Lower leg skin (tissue), 3 donors: Measurements from ENCODE around the gene CTSA.

Experiments used
- POLR2A ChIP-seq, 2 donors: fragments of 450-650 bp; IDR thresholded peaks; one replicate each; pipeline ENCODE4 v1.6.1; 2016 to 2017; ENCODE audit warnings: antibody characterized with exemption in 2 of 2, mild to moderate bottlenecking in 1 of 2, moderate library complexity in 1 of 2
- TF ChIP-seq, protein P1 (sequence below), 3 donors: fragments of 450-650 bp; IDR thresholded peaks; one replicate each; pipeline ENCODE4 v1.5.1; 2016; ENCODE audit warnings: antibody characterized with exemption in 3 of 3, mild to moderate bottlenecking in 3 of 3, moderate library complexity in 2 of 3

DNA sequence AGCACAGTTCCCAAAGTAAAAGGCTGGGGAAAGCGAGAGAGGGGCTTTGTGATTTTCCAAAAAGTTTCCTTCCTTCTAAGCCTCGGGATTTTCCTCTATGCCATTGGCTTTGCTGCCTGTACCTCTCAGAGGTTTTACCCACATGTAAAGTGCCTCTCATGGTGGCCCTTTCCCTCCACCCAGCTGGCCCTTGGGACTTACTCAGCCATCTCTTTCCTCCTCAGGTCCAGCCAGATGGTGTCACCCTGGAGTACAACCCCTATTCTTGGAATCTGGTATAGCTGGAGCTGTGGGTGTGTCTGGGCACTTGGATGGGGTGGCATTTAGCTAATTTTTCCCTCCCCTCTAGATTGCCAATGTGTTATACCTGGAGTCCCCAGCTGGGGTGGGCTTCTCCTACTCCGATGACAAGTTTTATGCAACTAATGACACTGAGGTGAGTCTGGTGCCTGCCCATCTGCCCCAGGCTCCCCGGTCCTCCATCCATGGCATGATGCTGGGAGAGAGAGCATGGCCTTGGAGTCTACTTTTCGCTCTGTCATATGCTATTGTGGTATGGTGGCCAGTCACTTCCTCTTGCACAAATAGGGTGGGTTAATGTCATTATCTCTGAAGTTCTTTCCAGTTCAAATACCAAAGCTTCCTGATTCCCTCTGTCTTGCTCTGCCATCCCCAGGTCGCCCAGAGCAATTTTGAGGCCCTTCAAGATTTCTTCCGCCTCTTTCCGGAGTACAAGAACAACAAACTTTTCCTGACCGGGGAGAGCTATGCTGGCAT lies 1.1 kb downstream of the CTSA start:
- TF ChIP-seq, protein P1, sequence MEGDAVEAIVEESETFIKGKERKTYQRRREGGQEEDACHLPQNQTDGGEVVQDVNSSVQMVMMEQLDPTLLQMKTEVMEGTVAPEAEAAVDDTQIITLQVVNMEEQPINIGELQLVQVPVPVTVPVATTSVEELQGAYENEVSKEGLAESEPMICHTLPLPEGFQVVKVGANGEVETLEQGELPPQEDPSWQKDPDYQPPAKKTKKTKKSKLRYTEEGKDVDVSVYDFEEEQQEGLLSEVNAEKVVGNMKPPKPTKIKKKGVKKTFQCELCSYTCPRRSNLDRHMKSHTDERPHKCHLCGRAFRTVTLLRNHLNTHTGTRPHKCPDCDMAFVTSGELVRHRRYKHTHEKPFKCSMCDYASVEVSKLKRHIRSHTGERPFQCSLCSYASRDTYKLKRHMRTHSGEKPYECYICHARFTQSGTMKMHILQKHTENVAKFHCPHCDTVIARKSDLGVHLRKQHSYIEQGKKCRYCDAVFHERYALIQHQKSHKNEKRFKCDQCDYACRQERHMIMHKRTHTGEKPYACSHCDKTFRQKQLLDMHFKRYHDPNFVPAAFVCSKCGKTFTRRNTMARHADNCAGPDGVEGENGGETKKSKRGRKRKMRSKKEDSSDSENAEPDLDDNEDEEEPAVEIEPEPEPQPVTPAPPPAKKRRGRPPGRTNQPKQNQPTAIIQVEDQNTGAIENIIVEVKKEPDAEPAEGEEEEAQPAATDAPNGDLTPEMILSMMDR (IDR thresholded peaks at IDR 0.05) = no peak
- TF ChIP-seq POLR2A (IDR thresholded peaks at IDR 0.05) = no peak
